Measurements from ENCODE around the gene F9. TPM values are rescaled to one million over a fixed set of nuclear protein-coding genes. Genes with fewer than 3 reads are reported as not detected.

The F9 gene
- total and polyA plus RNA-seq, 2 of the 8 experiments (the other 6 are each of a cell fraction or from before 2014, with no cell fraction given) = not detected

DNA sequence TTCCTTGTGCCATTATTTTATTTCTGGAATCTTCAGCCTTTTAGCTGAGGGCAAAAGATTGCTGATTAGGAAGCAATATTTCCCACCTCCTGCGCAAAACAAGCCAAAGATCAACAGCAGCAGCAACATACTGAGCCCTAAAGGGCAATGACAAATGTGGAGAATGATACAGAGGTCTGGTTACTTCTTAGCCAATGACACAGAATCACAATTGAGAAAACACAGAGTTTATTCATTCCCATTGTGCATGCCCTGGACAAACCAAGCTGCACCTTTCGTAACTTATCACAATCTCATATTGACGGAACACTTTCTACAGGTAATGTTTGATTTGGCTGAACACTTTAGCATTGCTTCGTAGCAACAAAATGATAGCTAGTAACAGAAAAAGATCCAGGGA, 13.4 kb downstream of the F9 start:
- CTCF ChIA-PET (ENCODE audit: partially characterized antibody) = no interaction called here
- WGBS, 2 experiments (ENCODE audit: extremely low coverage in 1 of 2, insufficient coverage in 1 of 2, insufficient read length in 1 of 2, insufficient replicate concordance in 2 of 2, low coverage in 1 of 2, low lambda C conversion rate in 2 of 2, missing lambda C conversion rate in 1 of 2) = 91% methylated on average over 4 of the region's 4 CpGs; no CpG with 5 or more reads in 1 of the 2 experiments

More for the DNA sequence above, 13.4 kb downstream of the F9 start:
- Histone ChIP-seq H3K18ac (ENCODE audit: extremely low read depth, low read length) (no peak overlapping the region), H2BK12ac (ENCODE audit: low read depth, low read length) (no peak overlapping the region), H4K91ac (replicated peaks; ENCODE audit: insufficient read length, low read length) (no peak overlapping the region), H3K4ac (replicated peaks; ENCODE audit: insufficient read length, low read depth, low read length) (no peak overlapping the region), H4K5ac (ENCODE audit: insufficient read length, low read depth, low read length) (no peak overlapping the region), H3K4me1 (replicated peaks in 1 of 4; ENCODE audit: control insufficient read depth in 3 of 4, insufficient read depth in 4 of 4, low read length in 3 of 4) (no peaks in the 10 kb centered on the region), H4K8ac (ENCODE audit: extremely low read depth, insufficient read depth, low read length) (no peak overlapping the region), H2BK5ac (ENCODE audit: low read depth, low read length) (no peak overlapping the region), H2AFZ (ENCODE audit: low read length) (no peak overlapping the region), H3K79me2 (ENCODE audit: control insufficient read depth in 1 of 2, insufficient read depth in 2 of 2, low read length in 2 of 2) (no peaks in the 10 kb centered on the region), H3K27me3 (replicated peaks in 1 of 4; ENCODE audit: control insufficient read depth in 3 of 4, extremely low read depth in 1 of 4, insufficient read depth in 3 of 4, low read length in 3 of 4) (no peaks in the 10 kb centered on the region), H3K9me3 (ENCODE audit: insufficient read depth in 2 of 2, low read depth in 1 of 2, low read length in 1 of 2) (no peaks in the 10 kb centered on the region), H3K23ac (ENCODE audit: insufficient read length) (no peak overlapping the region), H3K79me1 (ENCODE audit: low read depth, low read length) (no peaks in the 10 kb centered on the region), H3K4me3 (ENCODE audit: extremely low read depth in 1 of 4, insufficient read depth in 2 of 4, low read depth in 3 of 4, low read length in 4 of 4) (no peak overlapping the region), H4K20me1 (replicated peaks in 1 of 2; ENCODE audit: control insufficient read depth in 1 of 2, insufficient read depth in 2 of 2, low read length in 2 of 2) (no peaks in the 10 kb centered on the region), H2BK15ac (ENCODE audit: low read length) (no peak overlapping the region), H3K56ac (replicated peaks; ENCODE audit: insufficient read length, low read depth, low read length) (no peak overlapping the region), H3K23me2 (ENCODE audit: low read depth, low read length) (no peaks in the 10 kb centered on the region), H2BK120ac (replicated peaks; ENCODE audit: low read depth, low read length) (no peak overlapping the region), H3K27ac (ENCODE audit: low read depth, low read length) (no peak overlapping the region), H3K36me3 (ENCODE audit: control insufficient read depth in 2 of 4, insufficient read depth in 4 of 4, low read length in 3 of 4) (no peaks in the 10 kb centered on the region), H3K9ac (replicated peaks in 1 of 4; ENCODE audit: extremely low read depth in 1 of 4, low read depth in 3 of 4, low read length in 3 of 4) (no peak overlapping the region), H2AK5ac (ENCODE audit: low read depth, low read length) (no peak overlapping the region), H3K14ac (ENCODE audit: insufficient read length) (no peak overlapping the region), H3K4me2 (ENCODE audit: insufficient read depth in 1 of 2, low read depth in 2 of 2, low read length in 2 of 2) (no peak overlapping the region), H2BK20ac (ENCODE audit: low read length) (no peak overlapping the region)
- no peak for DNase-seq (ENCODE audit: low read depth in 1 of 2, low spot score in 2 of 2)
- POLR2A ChIA-PET (ENCODE audit: partially characterized antibody) = no interaction called here
- no peak for FAIRE-seq
- TF ChIP-seq JUND (IDR thresholded peaks at IDR 0.05; ENCODE audit: low read length) = no peak
- TF ChIP-seq POLR2AphosphoS5 (IDR thresholded peaks at IDR 0.05; ENCODE audit: low read depth, low read length) = no peak
- TF ChIP-seq TAF1 (IDR thresholded peaks at IDR 0.05; ENCODE audit: low read depth, low read length) = no peak
- TF ChIP-seq FOSL1 (IDR thresholded peaks at IDR 0.05; ENCODE audit: insufficient read depth, low read depth, low read length) = no peak
- TF ChIP-seq MAX (IDR thresholded peaks at IDR 0.05) = no peak
- TF ChIP-seq GTF2F1 (IDR thresholded peaks at IDR 0.05; ENCODE audit: borderline replicate concordance, low read depth, low read length) = no peak
- no peak for TF ChIP-seq JUN (IDR thresholded peaks at IDR 0.05; ENCODE audit: low read depth, low read length)
- TF ChIP-seq CHD1 (IDR thresholded peaks at IDR 0.05; ENCODE audit: low read depth, low read length) = no peak

All from H1 (cell line).